B cell (primary cell): ENCODE data around the gene GLT1D1. TPM values are rescaled to one million over a fixed set of nuclear protein-coding genes. Genes with fewer than 3 reads are reported as not detected.

Source experiments
- ATAC-seq: fragments of 200-7000 bp; cut with Tn5 transposase; one replicate; pipeline ENCODE4 v1.10.0; 2021; ENCODE audit warnings: low read depth, mild to moderate bottlenecking, moderate number of reproducible peaks, moderate library complexity
- CTCF ChIA-PET: fragments of 350-600 bp; sonication (Branson Sonifier 250); formaldehyde crosslinking; loops from one replicate; lab custom pipeline; 2021; ENCODE audit warnings: antibody characterized with exemption, inconsistent platforms; lab: Charles Lee
- POLR2A ChIA-PET: fragments of 350-600 bp; sonication (Branson Sonifier 250); formaldehyde crosslinking; loops from one replicate; lab custom pipeline; 2021; ENCODE audit warnings: antibody characterized with exemption; lab: Charles Lee
- DNase-seq: peaks from one replicate; pipeline ENCODE4 v3.0.0; 2013
- H2AFZ ChIP-seq: 2 replicates; pipeline ENCODE4 v1.6.1; 2012; ENCODE audit warnings: mild to moderate bottlenecking, low read depth, low read length; ENCODE audit not compliant: insufficient read depth, poor library complexity, severe bottlenecking
- H3K27ac ChIP-seq, 2 donors: 1 replicate in 1 of 2; 2 replicates in 1 of 2; pipeline ENCODE4 v1.5.1; 2012 to 2013; ENCODE audit warnings: low read length in 2 of 2, mild to moderate bottlenecking in 2 of 2, moderate library complexity in 1 of 2
- H3K27me3 ChIP-seq, 4 experiments: fragments of 200-600 bp in 1 of 4; sonication (generic) in 1 of 4; replicated peaks in 1 of 4; 1 replicate in 2 of 4; 2 replicates in 2 of 4; pipeline versions ENCODE4 v1.6.1 to v1.7.0; 2013 to 2016; ENCODE audit warnings: low read length in 3 of 4, mild to moderate bottlenecking in 2 of 4, mixed read lengths in 1 of 4, moderate library complexity in 1 of 4; ENCODE audit not compliant: insufficient read depth in 4 of 4, control insufficient read depth in 3 of 4; ENCODE audit errors: control extremely low read depth in 1 of 4
- H3K36me3 ChIP-seq, 2 experiments: replicated peaks in 1 of 2; 1 replicate in 1 of 2; 2 replicates in 1 of 2; pipeline versions ENCODE4 v1.6.1 to v1.7.1; 2013; ENCODE audit warnings: low read length in 1 of 2; ENCODE audit not compliant: insufficient read depth in 2 of 2, control insufficient read depth in 1 of 2; ENCODE audit errors: control extremely low read depth in 1 of 2, extremely low read depth in 1 of 2
- H3K4me1 ChIP-seq, 2 donors: fragments of 200-600 bp in 1 of 2; sonication (generic) in 1 of 2; 1 replicate in 1 of 2; 2 replicates in 1 of 2; pipeline versions ENCODE4 v1.5.1 to v1.6.1; 2013 to 2017; ENCODE audit warnings: low read length in 2 of 2; ENCODE audit not compliant: control insufficient read depth in 2 of 2, insufficient read depth in 2 of 2
- H3K4me2 ChIP-seq: replicated peaks from 2 replicates; pipeline ENCODE3; 2012; ENCODE audit warnings: mild to moderate bottlenecking, low read depth, low read length; ENCODE audit not compliant: poor library complexity, severe bottlenecking
- H3K4me3 ChIP-seq, 5 experiments: fragments of 200-600 bp in 1 of 5; sonication (generic) in 1 of 5; 1 replicate in 3 of 5; 2 replicates in 2 of 5; pipeline versions ENCODE4 v1.5.1 to v1.7.0; 2011 to 2016; ENCODE audit warnings: low read length in 4 of 5, mild to moderate bottlenecking in 4 of 5, low read depth in 2 of 5, control low read depth in 1 of 5, moderate library complexity in 1 of 5; ENCODE audit not compliant: insufficient read depth in 1 of 5; ENCODE audit errors: control extremely low read depth in 1 of 5, extremely low read depth in 1 of 5
- H3K79me2 ChIP-seq: fragments of 200-600 bp; sonication (generic); one replicate; pipeline ENCODE4 v1.6.0; 2016; ENCODE audit warnings: low read length; ENCODE audit not compliant: control insufficient read depth, insufficient read depth
- H3K9ac ChIP-seq: fragments of 200-600 bp; sonication (generic); 2 replicates; pipeline ENCODE4 v1.6.1; 2017; ENCODE audit warnings: mild to moderate bottlenecking, low read length, moderate library complexity
- H3K9me3 ChIP-seq, 3 donors: one replicate each; pipeline versions ENCODE4 v1.6.1 to v1.7.1; 2013; ENCODE audit warnings: low read length in 2 of 3; ENCODE audit not compliant: control insufficient read depth in 2 of 3, insufficient read depth in 1 of 3; ENCODE audit errors: control extremely low read depth in 1 of 3
- H4K20me1 ChIP-seq: 2 replicates; pipeline ENCODE4 v1.6.0; 2012; ENCODE audit warnings: mild to moderate bottlenecking, low read length; ENCODE audit not compliant: insufficient read depth, control insufficient read depth, poor library complexity, severe bottlenecking
- H3K27ac Mint-ChIP-seq: one replicate; pipeline ENCODE4 v1.8.0; 2021; ENCODE audit warnings: mixed read lengths
- H3K27me3 Mint-ChIP-seq: one replicate; pipeline ENCODE4 v1.8.0; 2021; ENCODE audit warnings: mixed read lengths
- H3K4me1 Mint-ChIP-seq: one replicate; pipeline ENCODE4 v1.8.0; 2021; ENCODE audit warnings: mixed read lengths
- H3K4me3 Mint-ChIP-seq: one replicate; pipeline ENCODE4 v1.8.0; 2021; ENCODE audit warnings: mixed read lengths
- H3K9me3 Mint-ChIP-seq: one replicate; pipeline ENCODE4 v1.8.0; 2022; ENCODE audit warnings: mixed read lengths; ENCODE audit not compliant: insufficient read depth
- CTCF ChIP-seq: fragments of 200-600 bp; IDR thresholded peaks from one replicate; pipeline ENCODE4 v1.8.0; 2022; ENCODE audit warnings: antibody characterized with exemption, mild to moderate bottlenecking
- EZH2 ChIP-seq: IDR thresholded peaks from 2 replicates; pipeline ENCODE4 v1.6.1; 2012; ENCODE audit warnings: borderline replicate concordance, low read depth, mild to moderate bottlenecking, moderate library complexity, low read length; ENCODE audit not compliant: insufficient read depth, poor library complexity, severe bottlenecking
- WGBS: methylation state at CpG from one replicate; pipeline ENCODE4 v1.1.5; 2013; ENCODE audit warnings: missing lambda C conversion rate; ENCODE audit not compliant: insufficient coverage; 5-methylcytosine and 5-hydroxymethylcytosine counted together
- intact Hi-C: fragments of 100-400 bp; cut with micrococcal nuclease; formaldehyde crosslinking; loops from one replicate; pipeline ENCODE4 v1.10.0; 2022
- polyA plus RNA-seq: library from polyadenylated mRNA; depleted of rRNA; stranded (reverse); fragments of >200 nt; gene quantifications from 2 replicates; pipeline ENCODE4 v1.2.3, GENCODE V29; 2012
- total RNA-seq, 2 donors: library from RNA; stranded (reverse); fragments of 120-200 nt in 1 of 2; gene quantifications; 1 replicate in 1 of 2; 2 replicates in 1 of 2; pipeline versions ENCODE4 v1.2.3 to v1.2.4, GENCODE V29; 2013 to 2022

GLT1D1 gene
- total and polyA plus RNA-seq, 2 donors (not counting 1 experiment from before 2014, with no cell fraction given) = 0.22 to 0.49 TPM

- peaks cover 4% of the 10 kb centered on the region for H3K9me3 Mint-ChIP-seq
- Histone ChIP-seq H3K4me1 (no peaks in the 10 kb centered on the region), H2AFZ (no peak overlapping the region), H3K27ac (no peak overlapping the region), H3K79me2 (no peaks in the 10 kb centered on the region), H3K27me3 (peaks cover 0 to 8% (median 1%) of the 10 kb centered on the region in 4 experiments), H3K36me3 (no peaks in the 10 kb centered on the region), H3K9ac (no peak overlapping the region), H3K9me3 (peaks cover 0 to 17% (median 3%) of the 10 kb centered on the region in 3 donors), H3K4me3 (no peak overlapping the region), H4K20me1 (no peaks in the 10 kb centered on the region), H3K4me2 (no peak overlapping the region)
- H3K27ac Mint-ChIP-seq = no peak overlapping the region
- POLR2A ChIA-PET = no interaction called here
- peaks cover 45% of the 10 kb centered on the region for H3K27me3 Mint-ChIP-seq
- no peak for DNase-seq
- H3K4me1 Mint-ChIP-seq = no peaks in the 10 kb centered on the region
- CTCF ChIA-PET = no interaction called here
- no peak overlapping the region for H3K4me3 Mint-ChIP-seq
- TF ChIP-seq CTCF = no peak
- TF ChIP-seq EZH2 = no peak
- intact Hi-C loops = no loop called here
- ATAC-seq = no peak
- 85% methylated on average over 15 of the region's 16 CpGs for WGBS
Observed at GRCh38 chr12:128959901-128960300, 106.6 kb downstream of the GLT1D1 start.

DNA sequence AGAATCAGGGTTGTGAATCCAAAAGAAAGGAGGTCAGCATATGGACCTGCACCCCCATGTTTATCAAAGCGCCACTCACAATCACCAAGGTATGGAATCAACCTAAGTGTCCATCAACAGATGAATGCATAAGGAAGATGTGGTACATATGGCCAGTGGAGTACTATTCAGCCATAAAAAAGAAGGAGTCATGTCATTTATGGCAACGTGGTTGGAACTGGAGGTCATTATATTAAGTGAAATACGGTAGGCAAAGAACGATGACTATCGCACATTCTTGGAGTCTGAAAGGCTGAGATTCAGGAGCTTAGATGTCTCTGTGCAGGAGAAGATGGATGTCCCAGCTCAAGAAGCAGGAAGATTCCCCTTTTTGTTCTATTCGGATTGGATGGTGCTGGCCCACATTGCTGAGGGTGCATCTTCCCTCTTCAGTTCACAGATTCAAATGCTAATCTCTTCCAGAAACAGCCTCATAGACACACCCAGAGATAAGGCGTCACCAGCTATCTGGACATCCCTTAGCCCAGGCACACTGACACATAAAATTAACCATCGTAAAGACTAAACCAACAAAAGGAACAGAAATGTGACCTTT is 108.1 kb downstream of the GLT1D1 start:
- POLR2A ChIA-PET = interaction anchor here (0.6 kb wide), 1 partner anchor 28 kb away, joined by 6 read pairs; no protein-coding TSS in a partner anchor
- peaks cover 42% of the 10 kb centered on the region for H3K27me3 Mint-ChIP-seq
- TF ChIP-seq CTCF = no peak
- TF ChIP-seq EZH2 = no peak

More for the DNA sequence above, 108.1 kb downstream of the GLT1D1 start:
- Histone ChIP-seq H3K27me3 (peaks cover 0 to 8% (median 1%) of the 10 kb centered on the region in 4 experiments), H3K9me3 (peaks cover 0 to 26% (median 8%) of the 10 kb centered on the region in 3 donors), H3K9ac (no peak overlapping the region), H3K4me1 (no peaks in the 10 kb centered on the region), H3K79me2 (no peaks in the 10 kb centered on the region), H4K20me1 (no peaks in the 10 kb centered on the region), H3K27ac (no peak overlapping the region), H2AFZ (no peak overlapping the region), H3K4me3 (no peak overlapping the region), H3K36me3 (no peaks in the 10 kb centered on the region), H3K4me2 (no peak overlapping the region)
- Mint-ChIP-seq H3K4me3 (no peak overlapping the region), H3K27ac (no peak overlapping the region), H3K9me3 (peaks cover 6% of the 10 kb centered on the region), H3K4me1 (no peaks in the 10 kb centered on the region)
- CTCF ChIA-PET = no interaction called here
- WGBS = 87% methylated on average over 7 of the region's 8 CpGs
- DNase-seq = no peak
- intact Hi-C loops = no loop called here
- ATAC-seq = no peak
